ENCODE results near the gene FAM151B.
A peak's percentile ranks its signal among the peaks of the same experiment; 100 is the strongest.
"Not testable (repeated sequence)": the region's sequence is repeated elsewhere in the genome, so short reads cannot be mapped to it uniquely, and the experiment has no call there.

Gene FAM151B, protein sequence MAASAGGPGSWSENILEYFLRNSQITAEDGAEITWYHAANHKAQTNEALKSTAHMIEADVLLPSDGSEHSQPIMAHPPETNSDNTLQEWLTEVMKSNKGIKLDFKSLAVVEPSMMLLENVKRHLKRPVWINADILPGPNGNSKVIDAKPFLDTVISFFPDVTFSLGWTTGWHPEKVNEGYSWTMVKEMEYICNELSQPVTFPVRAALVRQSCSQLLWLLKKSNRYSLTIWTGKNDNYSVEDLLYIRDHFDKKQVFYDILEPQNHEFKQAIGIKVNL

DNA sequence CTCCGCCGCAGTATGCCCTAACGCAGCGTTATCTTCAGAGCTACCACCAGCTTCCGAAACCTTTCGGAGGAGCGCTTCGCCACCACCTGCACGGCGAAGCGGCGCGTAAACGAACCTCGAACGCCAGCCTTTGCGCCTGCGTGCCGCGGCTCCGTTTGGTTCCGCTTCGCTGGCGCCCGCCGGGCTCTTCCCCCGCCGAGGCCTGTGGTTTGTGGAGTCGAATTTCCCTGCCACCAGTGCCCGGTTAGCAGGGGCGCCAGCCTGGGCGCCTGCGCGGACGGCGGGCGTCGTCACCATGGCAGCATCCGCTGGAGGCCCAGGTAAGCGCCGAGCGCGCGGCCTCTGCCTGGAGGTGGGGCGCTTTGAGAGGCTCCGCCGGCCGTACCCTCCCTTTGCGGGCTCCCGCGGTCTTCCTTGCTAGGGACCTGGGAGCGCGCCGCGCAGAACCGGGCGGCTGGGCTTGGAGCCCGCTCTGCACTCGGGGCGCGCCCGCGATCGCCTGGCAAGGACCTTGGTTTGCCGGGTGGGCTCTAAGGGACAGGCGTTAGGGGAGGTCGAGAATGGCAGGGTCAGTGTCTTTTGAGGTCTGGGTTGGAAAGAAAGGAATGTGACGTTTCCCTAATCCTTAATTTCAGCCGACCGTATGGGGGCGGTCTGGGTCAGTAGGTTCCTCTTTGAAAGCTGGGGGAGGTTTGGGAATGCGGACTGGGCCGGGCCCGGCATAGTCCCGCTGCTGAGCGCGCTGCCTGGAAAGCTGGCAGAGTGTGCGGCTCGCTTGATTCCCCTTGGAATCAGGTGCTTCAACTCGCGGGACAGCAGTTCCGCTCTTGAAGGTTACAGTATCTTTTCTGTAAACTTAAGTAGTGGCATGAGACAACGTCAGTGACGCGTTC lies at the start of gene FAM151B:
TSS of gene FAM151B (plus strand) at position 272 of the 893 bp plus-strand sequence. CDS start at position 296, 24 bp downstream.
- peak; percentile 93 for DNase-seq (ENCODE audit: low spot score)

DNA sequence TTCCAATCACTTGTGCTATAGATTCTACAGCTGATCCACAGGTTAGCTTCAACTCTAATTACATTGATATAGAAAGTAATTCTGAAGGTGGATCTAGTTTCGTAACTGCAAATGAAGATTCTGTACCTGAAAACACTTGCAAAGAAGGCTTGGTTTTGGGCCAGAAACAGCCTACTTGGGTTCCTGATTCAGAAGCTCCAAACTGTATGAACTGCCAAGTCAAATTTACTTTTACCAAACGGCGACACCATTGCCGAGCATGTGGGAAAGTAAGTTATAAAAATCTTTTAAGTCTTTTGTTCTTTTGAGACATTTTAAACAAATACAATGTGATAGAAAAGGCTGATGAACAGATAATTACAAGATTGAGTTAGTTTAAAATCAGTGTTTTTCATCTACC lies 49.2 kb upstream of the FAM151B start:
- no peak for DNase-seq (ENCODE audit: low spot score)

DNA sequence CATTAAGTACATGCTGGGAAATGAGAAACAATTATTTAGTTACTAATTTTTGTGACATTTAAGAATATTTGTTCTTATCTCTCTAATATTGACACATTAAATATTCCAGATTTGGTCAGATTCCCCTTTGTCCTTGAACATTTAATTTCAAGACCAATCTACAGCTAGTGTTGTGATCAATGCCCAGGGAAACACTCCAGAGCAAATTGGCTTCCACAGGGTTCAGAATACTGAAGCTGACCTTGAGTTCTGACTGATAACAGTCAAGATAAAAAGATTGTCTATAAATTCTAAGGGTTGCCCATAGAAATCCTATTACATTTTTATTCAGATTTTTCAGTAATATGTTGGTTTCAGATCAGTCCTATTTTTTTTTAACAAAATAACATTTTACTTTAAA lies 48.7 kb upstream of the FAM151B start:
- DNase-seq (ENCODE audit: low spot score), result no peak

DNA sequence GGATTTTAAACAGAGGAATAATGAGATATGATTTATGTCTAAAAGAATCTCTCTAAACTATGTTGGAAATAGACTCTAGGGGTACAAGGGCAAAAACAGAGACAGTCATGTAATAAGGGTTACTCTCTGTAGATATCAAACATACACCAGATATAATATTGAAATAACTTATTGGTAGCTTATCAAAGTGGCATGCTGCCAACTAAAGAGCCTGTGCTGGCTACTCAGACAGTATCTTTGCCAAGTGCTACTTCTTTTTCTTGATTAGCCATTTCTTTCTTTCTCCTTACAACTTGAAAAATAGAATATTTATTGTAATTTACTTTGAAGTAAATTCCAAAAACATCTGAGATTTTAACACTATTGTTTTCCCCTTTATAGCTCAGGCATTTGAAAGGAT lies 45.2 kb upstream of the FAM151B start:
- DNase-seq (ENCODE audit: low spot score), result no peak

DNA sequence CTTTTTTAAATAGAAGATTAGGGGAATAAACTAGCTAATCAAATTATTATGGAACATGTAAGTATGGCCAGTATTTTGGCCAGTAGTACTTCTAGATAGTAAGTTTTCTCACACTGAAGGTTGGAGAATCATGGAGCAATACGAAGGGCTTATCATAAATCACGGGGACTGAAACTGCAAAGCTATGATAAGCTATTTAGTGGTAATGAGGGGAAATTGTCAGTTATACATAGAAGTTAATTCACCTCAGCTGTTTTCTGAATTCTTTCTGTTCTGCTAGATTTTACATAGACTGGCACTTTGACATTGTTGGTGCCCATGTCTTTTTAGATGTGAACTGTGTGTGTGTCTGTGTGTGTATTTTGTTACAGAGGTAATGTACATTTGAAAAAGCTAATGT lies 34.5 kb upstream of the FAM151B start:
- DNase-seq (ENCODE audit: low spot score), result no peak

DNA sequence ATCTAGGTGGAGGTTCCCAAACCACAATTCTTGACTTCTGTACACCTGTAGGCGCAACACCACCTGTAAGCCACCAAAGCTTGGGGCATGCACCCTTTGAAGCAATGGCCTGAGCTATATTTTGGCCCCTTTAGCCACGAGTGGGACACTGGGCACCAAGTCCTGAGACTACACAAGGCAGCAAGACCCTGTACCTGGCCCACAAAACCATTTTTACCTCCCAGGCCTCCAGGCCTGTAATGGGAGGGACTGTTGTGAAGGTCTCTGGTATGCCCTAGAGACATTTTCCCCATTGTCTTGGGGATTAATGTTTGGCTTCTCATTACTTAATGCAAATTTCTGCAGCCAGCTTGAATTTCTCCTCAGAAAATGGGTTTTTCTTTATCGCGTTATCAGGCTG lies 24.6 kb upstream of the FAM151B start:
- no peak for DNase-seq (ENCODE audit: low spot score)

DNA sequence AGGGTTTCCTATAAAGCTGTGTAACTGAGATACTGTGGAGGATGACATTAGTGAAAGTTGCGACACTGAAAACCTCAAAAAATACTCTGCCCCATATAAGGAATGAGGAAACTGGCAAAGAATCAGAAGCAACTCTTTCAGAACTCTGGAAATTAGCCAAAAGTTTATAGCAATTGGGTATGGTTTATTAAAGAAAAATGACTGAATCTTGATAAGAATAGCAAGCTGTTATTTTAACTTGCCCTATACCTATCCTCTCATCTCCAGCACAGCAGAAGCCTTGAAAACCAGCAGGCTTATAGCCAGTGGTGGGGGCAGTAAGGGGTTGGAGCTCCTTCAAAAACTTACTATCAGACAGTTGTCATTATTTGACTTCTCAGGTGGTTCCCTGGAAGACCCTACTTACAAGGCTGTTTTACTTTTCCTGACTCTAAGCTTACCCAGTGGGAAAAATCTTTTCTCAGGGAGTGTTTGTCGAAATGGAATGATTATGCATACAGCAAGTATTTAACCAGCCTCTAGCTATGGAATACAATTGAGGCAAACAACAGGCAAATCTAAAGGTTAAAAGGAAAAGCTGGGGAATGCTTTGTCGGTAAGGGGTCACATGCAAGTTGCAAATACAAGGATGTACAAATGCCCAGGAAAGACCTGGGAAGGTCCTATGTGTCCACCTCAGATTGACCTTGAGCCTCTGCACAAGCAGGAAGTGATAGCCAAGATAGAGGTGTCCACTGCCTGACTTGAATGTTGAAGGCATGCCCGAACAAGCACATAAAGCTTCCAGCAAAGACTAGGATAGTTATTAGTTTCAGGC lies 21.0 kb upstream of the FAM151B start:
- DNase-seq (ENCODE audit: low spot score), result no peak

DNA sequence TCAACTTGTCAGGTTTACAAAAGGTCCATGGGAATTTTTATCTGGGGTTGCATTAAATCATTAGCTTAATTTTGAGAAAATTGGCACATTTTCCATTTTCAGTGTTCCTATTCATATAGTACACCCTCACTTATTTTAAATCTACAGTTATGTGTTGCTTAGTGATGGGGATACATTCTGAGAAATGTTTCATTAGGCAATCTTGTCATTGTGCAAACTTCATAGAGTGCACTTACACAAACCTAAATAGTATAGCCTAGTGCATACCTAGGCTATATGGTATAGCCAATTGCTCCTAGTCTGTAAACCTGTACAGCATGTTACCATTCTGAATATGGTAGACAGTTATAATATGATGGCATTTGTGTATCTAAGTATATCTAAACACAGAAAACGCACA lies 19.8 kb upstream of the FAM151B start:
- no peak for DNase-seq (ENCODE audit: low spot score)

DNA sequence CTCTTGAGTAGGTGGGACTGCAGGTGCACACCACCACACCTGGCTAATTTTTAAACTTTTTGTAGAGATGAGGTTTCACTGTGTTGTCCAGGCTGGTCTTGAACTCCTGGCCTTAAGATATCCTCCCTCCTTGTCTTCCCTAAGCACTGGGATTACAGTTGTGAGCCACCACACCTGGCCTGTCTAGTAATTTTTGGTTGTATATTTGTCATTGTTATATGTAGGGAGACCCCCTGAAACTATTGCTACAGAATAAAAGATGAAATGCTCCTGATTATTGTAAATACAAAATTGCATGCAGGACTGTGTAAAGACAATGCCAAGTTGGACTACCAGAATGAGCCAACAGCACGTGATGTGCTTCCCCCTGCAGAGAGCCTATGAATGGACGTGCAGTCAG lies 17.3 kb upstream of the FAM151B start:
- DNase-seq (ENCODE audit: low spot score), result not testable (repeated sequence)

DNA sequence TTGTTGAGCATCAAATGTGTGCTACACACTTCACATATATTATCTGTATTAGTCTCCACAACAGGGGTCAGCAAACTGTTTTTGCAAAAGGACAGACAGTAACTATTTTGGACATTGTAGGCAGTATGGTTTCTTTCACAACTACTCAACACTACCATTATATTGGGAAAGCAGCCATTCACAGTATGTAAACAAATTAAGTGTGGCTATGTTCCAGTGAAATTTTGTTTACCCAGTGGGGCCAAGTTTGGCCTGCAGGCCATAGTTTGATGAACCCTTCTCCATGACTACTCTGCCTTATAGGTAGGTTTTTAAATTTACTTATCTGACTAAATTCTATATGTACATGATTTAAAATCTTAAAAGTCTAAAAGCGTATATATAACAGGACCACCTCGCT lies 13.0 kb upstream of the FAM151B start:
- DNase-seq (ENCODE audit: low spot score), result no peak

DNA sequence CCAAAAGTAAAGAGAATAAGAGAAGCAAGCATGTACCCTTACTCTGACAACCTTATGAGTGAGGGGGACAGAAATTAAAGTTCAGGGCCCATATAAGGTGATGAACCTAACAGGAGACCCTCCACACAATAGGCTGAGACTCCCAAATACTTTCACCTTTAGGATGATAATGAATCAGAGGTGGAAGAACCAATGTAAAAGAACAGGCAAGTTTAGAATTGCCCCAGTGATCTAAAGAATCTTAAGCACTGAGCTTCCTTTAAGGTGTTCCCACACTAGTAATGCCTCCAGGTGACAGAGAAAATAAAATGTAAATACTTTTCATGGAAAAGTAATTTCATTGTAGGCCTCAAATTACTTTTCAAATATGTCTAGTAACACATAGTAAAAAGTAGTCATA lies 8.2 kb upstream of the FAM151B start:
- DNase-seq (ENCODE audit: low spot score), result no peak

DNA sequence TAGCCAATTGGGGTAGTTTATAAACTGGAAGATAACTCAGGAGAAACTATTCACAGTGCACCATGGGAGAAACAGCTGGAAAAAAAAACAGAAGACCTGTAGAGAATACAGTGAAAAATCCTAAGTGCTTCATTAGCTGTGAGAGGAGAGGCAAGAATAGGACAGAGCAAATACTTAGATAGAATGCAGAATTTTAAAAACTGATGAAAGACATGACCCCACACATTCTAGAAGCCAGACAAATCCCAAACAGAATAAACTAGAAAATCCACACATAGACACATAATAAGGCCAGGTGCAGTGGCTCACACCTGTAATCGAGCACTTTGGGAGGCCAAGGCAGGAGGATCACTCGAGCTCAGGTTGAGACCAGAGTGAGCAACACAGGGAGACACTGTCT lies 7.5 kb upstream of the FAM151B start:
- no peak for DNase-seq (ENCODE audit: low spot score)

DNA sequence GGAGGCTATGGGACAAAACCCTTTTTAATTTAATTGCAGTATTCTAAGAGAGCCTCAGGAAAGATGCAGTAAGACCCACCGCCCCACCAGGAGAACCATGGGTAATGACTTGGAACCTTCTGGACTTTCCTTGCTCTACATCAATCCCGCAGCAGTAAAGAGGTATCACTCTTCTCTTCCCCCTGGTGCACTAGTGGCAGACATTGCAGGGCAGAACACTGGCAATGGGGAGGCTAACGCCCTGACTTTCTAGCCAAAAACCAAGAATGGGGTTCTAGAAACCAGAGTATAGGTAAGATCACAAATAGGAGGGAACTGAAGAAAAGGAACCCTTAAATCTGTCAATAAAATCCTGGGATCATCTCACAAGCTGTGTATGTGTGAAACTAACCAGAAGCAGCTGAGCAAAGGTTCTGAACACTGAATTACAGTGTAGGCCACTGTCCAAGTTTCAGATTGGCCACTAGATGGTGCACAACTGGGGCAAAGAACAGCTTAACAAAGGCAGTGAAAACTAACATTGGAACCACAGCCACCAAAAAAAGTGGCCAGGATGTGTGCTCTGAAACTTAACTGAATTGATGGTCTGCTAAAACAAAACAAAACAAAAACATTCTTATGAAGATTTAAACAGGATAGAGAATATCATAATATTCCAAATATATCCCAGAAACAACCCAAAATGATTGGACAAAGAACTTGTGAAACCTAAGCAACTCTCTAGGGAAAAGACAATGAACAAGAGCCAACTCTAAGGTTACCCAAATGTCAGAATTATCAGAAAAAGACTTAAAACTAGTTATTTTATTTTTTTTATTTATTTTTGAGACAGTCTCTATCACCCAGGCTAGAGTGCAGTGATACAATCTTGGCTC lies 6.6 kb upstream of the FAM151B start:
- peak; percentile 58 for DNase-seq (ENCODE audit: low spot score)

DNA sequence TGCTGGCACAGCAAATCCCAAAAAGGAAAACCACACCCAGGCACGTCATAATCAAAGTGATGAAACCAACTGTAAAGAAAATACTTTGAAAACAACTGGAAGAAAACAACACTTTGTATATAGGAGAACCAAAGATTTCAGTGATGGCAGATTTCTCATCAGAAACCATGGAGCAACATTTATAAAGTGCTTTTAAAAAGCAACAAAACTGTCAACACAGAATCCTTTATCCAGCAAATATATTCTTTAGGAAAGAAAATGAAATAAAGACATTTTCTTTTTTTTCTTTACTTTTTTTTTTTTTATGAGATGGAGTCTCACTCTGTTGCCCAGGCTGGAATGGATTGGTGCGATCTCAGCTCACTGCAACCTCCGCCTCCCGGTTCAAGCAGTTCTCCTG lies 5.3 kb upstream of the FAM151B start:
- DNase-seq (ENCODE audit: low spot score), result no peak

DNA sequence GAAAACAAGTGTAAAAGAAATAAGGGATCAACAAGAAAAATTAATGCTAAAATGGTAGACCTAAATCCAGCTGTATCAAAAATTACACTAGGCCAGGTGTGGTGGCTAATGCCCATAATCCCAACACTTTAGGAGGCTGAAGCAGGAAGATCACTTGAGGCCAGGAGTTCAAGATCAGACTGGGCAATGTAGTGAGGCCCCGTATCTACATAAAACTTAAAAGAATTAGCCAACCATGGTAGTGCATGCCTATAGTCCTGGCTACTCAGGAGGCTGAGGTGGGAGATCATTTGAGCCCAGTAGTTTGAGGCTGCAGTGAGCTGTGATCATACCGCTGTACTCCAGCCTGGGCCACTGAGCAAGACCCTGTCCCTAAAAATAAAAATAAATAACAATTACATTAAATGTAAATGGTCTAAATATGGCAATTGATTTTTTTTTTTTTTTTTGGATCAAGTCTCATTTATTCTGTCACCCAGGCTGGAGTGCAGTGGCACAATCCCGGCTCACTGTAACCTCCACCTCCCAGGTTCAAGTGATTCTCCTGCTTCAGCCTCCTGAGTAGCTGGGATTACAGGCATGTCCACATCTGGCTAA lies 4.2 kb upstream of the FAM151B start:
- no peak for DNase-seq (ENCODE audit: low spot score)

DNA sequence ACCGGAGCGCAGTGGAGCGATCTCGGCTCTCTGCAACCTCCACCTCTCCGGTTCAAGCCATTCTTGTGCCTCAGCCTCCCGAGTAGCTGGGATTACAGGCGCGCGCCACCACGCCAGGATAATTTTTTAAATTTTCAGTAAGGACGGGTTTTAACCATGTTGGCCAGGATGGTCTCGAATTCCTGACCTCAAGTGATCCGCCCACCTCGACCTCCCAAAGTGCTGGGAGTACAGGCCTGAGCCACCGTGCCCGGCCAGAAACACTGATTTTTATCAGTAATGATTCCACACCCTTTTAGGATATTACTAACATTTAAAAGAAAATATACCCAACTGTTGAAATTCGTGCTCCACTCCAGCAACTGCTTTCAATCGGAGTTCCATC lies 464 bp upstream of the FAM151B start:
- no peak for DNase-seq (ENCODE audit: low spot score)

DNA sequence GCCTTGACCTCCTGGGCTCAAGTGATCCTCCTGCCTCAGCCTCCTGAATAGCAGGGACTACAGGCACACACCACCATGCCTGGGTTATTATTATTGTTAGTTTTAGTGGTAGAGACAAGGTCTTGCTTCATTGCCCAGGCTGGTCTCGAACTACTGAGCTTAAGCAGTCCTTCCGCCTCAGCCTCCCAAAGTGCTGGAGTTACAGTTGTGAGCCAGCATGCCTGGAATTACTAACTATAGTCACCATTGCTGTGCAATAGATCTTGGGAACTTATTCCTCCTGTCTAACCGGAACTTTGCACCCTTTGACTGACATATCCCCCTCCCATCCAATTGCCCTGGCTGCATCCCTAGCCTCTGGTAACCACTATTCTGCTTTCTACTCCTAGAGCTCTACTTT lies 3.4 kb downstream of the FAM151B start:
- no peak for DNase-seq (ENCODE audit: low spot score)

DNA sequence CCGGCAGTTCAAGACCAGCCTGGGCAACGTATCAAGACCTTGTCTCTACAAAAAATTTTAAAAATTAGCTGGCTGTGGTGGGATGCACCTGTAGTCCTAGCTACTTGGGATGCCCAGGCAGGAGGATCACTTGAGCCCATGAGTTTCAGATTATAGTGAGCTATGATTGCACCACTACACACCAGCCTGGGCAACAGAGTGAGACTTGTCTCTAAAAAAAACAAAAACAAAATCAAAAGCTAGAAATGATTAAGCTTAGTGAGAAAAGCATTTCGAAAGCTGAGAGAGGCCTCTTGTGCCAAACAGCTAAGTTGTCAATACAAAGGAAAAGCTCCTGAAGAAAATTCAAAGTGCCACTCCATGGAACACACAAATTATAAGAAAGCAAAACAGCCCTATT lies 4.8 kb downstream of the FAM151B start:
- no peak for DNase-seq (ENCODE audit: low spot score)

DNA sequence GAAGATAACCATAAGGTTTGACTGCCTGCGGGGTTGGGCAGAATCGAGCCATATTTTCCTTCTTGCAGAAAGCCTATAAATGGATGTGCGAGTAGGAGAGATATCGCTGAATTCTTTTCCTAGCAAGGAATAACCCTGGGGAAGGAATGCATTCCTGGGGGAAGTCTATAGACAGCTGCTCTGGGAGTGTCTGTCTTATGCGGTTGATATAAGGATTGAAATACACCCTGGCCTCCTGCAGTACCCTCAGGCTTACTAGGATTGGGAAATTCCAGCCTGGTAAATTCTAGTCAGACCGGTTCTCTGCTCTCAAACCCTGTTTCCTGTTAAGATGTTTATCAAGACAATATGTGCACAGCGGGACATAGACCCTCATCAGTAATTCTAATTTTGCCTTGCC lies 5.5 kb downstream of the FAM151B start:
- DNase-seq (ENCODE audit: low spot score), result not testable (repeated sequence)

DNA sequence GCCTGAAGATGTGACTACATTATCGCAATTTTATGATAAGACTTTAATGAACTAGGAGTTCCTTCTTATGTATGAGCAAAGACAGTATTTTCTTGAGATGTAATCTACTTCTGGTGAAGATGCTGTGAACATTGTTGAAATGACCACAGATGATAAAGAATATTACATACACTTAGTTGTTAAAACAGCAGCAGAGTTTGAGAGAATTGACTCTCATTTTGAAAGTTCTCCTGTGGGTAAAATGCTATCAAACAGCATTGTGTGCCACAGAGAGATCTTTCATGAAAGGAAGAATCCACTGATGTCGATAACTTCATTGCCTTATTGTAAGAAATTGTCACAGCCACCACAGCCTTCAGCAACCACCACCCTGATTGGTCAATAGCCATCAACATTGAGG lies 8.0 kb downstream of the FAM151B start:
- DNase-seq (ENCODE audit: low spot score), result no peak

DNA sequence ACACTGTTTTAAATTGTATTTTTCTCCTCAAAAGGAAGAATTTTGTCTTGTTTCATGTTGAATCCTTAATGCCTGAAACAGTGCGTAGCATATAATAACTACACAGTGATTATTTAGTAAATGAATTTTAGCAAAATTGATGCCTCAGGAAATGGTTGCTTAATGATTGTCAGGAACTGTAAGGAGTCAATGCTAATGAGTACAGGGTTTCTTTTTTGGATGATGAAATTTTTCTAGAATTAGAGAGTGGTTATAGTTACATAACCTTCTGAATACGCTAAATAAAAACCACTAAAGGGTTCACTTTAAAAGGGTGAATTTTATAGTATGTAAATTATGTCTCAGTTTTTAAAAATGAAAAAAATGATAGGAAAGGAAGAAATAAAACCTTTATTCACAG lies 14.9 kb downstream of the FAM151B start:
- DNase-seq (ENCODE audit: low spot score), result no peak
